ENCODE data around the gene KIF13A. TPM values are rescaled to one million over a fixed set of nuclear protein-coding genes. Genes with fewer than 3 reads are reported as not detected.
"Not testable (repeated sequence)": the region's sequence is repeated elsewhere in the genome, so short reads cannot be mapped to it uniquely, and the experiment has no call there.

KIF13A gene
- total RNA-seq, 1 donor = 25.3 TPM

DNA sequence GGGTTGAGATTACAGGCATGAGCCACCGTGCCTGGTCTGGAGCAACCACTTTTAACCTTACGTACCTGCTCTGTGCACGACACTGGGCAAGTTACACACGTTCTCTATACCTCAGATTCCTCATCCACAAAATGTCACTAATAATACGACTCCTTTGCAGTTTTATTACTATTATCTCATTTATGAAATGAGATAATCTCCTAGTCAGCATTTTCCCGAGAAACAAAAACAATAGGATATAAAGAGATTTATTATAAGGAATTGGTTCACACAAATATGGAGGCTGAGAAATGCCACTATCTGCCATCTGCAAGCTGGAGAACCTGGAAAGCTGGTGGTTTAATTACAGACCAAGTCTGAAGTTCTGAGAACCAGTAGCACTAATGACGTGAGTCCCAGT is 12.0 kb upstream of the KIF13A start:
- no peak for DNase-seq (ENCODE audit: low read depth in 2 of 3, low spot score in 2 of 3)

DNA sequence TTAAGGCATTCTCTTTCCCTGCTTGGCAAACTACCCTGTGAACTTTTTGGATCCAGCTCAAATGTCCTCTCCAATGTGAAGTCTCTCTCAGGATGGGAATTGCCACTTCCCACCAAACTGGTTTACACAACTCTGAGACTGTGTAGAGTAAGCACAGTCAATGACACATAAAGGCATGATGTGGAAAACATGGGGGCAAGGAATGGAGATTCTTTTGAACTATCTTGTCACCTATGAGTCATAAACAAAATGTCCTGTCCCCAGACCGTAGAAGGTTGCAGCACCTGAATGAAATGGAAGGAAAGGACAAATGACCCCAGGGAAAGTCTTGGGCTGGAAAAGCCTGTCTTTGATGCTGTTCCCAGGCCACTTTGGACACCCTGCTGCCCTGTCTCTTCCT is 11.0 kb upstream of the KIF13A start:
- no peak for DNase-seq (ENCODE audit: low read depth in 2 of 3, low spot score in 2 of 3)

DNA sequence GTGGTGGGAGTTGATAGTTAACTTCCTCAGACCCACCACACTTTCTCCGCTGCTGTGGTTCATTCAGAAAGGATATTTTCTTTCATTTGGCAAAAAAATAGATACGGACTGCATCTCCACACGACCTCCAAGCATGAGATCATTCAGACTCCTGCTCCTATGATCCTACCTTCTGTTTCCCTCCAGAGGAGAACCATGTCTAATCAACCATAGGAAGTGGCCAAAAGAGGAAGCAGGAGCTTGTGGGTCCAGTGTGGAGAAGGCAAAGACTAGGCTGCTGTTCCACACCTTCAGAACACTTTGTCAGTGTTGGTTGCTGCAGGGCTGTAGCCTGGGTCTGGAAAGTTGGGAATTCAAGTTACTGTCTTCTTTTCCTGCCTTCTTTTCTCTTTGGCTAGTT is 10.6 kb upstream of the KIF13A start:
- DNase-seq (ENCODE audit: low read depth in 2 of 3, low spot score in 2 of 3) = peak in 1 of 3 donors; percentile 15

DNA sequence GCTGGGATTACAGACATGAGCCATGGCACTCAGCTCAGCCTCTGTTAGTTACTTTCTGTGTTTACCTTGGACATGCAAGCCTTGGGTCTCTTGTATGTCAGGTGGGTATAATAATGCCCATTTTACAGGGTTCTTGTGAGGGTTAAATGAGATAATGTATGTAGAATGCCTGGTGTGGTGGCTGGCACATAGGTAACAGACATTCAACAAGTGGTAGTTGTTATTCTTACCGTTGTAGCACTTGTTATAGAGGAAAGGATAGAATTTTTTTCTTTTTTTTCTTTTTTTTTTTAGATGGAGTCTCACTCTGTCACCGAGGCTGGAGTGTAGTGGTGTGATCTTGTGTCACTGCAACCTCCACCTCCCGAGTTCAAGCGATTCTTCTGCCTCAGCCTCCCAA is 8.0 kb upstream of the KIF13A start:
- DNase-seq (ENCODE audit: low read depth in 2 of 3, low spot score in 2 of 3) = no peak

DNA sequence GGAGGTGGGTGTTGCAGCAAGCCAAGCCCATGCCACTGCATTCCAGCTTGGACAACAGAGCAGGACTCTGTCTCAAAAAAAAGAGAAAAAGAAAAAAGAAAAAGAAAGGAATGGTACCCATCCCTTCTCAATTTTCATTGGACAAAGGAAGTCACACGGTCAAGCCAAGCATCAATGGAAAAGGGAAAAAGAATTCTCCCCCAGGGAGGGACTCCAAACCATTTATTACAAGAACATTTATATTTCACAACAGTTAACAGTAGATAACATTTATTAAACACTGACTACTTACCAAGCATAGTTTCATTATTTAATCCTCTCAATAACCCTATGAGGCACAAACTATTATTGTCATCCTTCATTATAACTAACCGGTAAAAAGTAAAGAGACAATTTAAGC is 6.6 kb upstream of the KIF13A start:
- DNase-seq (ENCODE audit: low read depth in 2 of 3, low spot score in 2 of 3) = no peak

DNA sequence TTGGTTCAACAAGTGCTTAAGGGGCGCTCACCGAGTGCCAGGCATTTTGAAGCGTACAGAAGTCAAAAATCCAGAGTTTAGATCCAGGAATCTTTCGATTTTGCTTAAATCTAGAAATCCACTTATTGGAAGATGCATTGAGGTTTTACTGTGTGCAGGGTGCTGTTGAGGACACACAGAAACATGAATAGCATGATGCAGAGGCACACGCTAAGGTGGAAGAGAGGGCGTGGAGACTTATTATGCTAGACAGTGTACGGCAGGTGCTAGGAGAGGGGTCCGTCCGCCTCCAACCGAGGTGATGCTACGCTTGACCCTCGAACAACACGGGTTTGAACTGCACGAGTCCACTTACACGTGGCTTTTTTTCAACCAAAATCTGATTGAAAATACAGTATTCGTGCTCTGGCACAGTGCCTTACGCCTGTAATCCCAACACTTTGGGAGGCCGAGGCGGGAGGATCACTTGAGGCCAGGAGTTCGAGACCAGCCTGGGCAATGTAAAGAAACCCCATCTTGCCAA is 1.0 kb upstream of the KIF13A start:
- DNase-seq (ENCODE audit: low read depth in 2 of 3, low spot score in 2 of 3) = no peak

DNA sequence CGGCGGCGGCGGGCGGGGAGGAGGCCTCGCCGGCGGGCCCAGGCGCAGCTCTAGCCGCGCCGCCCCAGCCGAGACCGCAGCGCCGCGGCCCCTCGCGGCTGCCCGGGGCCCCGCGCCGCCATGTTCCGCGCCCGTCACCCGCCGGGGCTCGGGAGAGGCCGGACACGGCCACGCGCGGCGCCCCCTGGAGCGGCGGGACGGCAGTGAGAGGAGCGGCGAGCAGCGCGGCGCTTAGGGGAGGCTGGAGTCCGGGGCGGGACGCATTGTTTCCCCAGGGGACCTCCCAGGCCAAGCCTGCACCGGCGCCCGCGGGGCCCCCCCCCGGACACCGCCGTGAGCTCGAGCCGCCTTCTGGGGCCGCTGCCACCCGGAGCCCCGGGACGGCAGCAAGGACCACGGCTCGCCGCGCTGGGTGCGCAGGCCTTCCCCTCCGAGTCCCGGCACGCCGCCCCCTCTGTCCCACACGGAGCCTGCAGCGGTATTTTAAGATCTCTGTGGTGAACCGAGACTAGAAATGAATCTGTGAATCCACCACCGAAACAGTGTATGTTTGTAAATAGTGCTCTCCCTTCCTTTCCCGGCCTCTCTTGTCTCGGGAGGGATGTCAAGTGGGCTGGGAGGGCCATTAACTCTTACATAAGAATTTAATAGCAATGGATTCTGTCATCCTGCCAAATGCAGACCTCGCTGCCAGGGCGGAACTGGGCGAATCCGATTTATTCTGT is 424 bp upstream of the KIF13A start:
- DNase-seq (ENCODE audit: low read depth in 2 of 3, low spot score in 2 of 3) = peak in 2 of 3 donors; percentile 78 to 86

DNA sequence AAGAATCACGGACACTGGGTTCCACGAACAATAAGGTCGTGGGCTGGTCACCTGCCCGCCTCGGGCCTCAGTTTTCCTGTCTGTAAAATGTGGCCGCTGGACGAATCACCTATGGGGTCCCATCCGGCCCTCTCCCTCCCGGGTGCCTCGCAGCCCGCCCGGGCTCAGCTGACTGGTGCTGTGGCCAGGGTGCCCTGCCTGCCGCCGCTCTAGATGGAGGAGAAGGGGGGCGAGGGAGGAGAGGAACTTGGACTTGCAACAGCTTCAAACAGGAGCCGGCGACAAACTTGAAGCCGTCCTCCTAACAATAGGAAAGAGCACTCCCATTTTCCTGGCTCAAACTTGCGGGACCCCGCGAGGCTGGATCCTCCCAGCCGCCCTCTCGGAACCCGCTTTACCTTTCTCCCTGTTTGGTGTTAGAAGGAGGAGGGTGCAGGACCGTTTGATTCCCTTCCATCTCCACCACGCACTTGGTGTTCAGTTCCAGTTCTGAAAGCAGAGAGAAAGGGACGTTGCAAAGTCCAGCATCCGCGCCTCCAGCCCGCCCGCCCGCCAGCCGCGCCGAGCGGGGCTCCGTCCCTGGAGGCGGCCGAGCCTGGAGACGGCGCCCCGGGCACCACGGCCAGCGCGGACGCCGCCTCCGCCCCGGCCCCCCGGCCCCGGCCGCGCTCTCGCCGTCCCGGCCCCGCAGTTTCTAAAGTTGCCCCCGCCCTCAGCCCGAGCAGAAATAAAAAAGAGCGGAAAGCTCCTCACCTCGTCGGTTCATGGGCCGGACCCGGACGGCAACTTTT is 584 bp downstream of the KIF13A start:
- DNase-seq (ENCODE audit: low read depth in 2 of 3, low spot score in 2 of 3) = peak in 2 of 3 donors; percentile 46 to 68

DNA sequence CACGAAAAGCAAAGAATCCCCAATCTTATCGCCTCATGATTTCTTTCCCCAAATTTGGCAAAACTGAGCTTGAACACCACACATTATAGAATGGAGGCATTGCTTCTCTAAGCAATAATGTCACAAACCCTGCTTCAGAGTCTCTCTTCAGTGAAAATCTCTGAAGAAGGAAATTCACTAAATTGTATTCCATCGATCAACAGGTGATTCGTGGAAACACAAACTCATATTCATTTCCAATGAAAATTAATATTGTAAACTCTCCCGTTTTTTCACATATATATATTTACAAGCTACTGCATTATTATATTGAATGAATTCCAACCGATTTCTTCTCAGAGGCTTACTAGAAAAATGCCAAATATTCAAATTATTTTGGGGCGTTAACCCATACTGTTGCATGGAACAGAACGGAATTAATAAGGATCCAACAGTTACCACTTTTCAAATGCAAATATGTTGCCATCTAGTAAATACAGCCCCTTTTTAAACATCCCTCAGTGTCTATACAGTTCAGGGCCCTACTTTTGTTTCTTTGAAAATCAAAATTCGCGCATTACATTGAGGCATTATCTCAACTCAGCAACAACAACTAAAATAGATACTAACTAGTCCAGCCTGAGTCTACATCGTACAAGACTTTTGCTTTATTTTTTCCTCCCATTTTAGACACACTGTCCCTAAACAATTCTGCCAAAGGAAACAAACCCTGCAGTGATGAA is 1.3 kb downstream of the KIF13A start:
- DNase-seq (ENCODE audit: low read depth in 2 of 3, low spot score in 2 of 3) = no peak

DNA sequence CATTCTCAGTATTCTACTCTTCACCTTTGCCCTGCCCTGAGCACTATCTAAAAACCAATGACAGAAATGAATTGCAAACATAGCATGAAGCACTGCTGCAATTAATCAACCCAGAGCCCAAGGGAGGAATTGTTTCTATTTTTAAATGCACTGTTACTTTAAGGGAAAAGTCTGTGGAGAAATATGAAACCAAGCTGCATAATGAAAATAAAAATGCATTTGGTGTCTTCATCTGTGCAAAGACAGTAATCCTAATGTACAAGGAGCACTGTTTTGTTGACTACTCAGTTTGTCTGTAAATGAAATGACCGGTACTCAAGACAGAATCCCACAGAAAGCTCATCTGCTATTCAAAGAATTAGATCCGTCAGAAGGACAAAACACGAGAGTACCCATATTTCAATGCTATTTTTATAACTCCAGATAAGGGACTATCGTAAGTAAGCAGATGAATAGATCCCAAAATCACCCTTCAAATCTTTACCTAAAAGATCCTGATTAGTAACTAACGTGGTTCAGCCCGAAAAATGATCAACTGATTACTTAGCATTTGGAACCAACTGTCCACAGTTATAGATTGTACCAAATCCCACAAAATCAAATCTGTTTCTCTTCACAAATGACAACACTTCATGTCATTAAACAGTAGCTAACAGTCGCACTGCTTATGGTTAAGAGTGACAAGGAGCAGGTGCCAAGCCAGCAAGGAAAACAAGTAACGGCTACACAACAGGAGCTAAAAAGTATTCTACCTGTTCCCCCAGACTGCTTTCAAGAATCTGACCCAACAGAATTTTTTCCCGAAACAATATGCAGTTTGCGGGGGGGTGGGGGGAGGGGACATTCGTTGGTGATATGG is 2.4 kb downstream of the KIF13A start:
- DNase-seq (ENCODE audit: low read depth in 2 of 3, low spot score in 2 of 3) = no peak

DNA sequence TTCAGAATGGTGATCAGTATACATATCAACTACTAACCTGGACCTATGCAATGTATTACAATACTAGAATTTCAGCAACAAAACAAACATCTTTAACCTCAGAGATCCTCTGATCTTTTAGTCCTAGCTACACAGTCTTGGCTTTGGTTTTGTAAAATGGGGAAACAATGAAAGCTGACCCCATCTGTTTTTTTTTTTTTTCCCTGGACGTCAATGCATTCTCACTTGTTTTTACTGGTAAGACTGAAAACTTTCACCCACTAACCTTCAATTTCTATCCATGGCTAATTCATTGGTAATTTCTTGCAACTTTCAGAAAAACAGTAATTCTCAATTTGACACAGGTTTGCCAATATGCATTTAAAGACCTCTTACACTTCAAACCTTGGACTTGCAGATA is 3.0 kb downstream of the KIF13A start:
- no peak for DNase-seq (ENCODE audit: low read depth in 2 of 3, low spot score in 2 of 3)

DNA sequence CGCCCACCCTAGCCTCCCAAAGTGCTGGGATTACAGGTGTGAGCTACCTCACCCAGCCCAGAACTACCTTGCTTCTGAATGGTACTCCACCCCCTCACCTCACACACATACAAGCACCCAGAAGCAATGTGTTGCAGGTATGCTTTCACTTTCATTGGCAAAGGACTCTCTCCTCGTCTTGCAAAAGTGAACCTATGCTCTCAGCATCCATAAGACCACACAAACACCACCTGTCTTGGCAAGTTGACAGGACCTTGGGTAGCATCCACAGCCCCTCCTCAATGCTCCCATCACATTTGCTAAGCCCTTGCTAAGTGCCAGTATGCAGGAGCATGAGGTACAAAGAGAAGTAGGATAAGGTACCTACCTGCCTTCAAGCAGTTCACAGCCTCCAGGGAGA is 3.7 kb downstream of the KIF13A start:
- peak in 1 of 3 donors; percentile 22 for DNase-seq (ENCODE audit: low read depth in 2 of 3, low spot score in 2 of 3)

DNA sequence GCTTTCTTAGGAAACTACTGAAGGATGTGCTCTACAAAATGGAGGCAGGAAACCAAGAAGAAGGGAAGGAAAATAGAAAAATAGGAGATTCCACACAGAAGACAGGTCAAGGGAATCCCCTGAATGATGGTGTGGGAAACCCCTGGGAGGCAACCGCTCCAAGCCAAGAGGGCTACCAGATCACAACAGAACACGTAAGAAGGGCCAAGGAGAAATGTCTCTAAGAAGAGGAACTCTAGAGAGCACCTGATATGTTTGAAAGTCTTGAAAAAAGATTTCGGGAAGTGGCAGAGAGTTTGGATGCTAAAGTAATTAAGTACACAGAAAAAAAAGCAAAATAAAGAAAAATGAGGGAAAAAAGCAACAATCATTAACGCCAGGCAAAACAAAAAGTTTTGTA is 7.1 kb downstream of the KIF13A start:
- peak in 1 of 3 donors; percentile 31 for DNase-seq (ENCODE audit: low read depth in 2 of 3, low spot score in 2 of 3)

DNA sequence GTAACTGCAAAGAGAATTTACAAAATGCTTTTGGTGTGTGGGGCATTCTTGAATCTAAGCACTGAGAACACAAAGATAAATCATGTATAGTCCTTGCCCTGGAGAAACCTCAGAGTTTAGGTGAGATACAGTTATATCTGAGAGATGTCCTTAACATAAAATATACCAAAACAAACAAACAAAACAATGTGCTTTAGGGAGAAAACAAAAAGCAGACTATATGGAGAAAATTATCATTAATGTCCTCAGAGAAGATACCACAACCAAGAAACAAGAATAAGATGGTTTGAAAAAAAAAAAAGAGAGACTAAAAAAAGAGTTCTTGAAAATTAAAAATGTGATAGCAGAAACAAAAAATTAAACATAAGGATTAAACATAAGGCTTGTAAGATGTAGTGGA is 8.0 kb downstream of the KIF13A start:
- no peak for DNase-seq (ENCODE audit: low read depth in 2 of 3, low spot score in 2 of 3)

DNA sequence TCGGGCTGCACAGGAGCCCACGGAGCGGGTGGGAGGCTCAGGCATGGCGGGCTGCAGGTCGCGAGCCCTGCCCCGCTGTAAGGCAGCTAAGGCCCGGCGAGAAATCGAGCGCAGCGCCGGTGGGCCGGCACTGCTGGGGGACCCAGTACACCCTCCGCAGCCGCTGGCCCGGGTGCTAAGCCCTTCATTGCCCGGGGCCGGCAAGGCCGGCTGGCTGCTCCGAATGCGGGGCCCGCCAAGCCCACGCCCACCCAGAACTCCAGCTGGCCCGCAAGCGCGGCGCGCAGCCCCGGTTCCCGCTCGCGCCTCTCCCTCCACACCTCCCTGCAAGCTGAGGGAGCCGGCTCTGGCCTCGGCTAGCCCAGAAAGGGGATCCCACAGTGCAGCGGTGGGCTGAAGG is 11.2 kb downstream of the KIF13A start:
- not testable (repeated sequence) for DNase-seq (ENCODE audit: low read depth in 2 of 3, low spot score in 2 of 3)

DNA sequence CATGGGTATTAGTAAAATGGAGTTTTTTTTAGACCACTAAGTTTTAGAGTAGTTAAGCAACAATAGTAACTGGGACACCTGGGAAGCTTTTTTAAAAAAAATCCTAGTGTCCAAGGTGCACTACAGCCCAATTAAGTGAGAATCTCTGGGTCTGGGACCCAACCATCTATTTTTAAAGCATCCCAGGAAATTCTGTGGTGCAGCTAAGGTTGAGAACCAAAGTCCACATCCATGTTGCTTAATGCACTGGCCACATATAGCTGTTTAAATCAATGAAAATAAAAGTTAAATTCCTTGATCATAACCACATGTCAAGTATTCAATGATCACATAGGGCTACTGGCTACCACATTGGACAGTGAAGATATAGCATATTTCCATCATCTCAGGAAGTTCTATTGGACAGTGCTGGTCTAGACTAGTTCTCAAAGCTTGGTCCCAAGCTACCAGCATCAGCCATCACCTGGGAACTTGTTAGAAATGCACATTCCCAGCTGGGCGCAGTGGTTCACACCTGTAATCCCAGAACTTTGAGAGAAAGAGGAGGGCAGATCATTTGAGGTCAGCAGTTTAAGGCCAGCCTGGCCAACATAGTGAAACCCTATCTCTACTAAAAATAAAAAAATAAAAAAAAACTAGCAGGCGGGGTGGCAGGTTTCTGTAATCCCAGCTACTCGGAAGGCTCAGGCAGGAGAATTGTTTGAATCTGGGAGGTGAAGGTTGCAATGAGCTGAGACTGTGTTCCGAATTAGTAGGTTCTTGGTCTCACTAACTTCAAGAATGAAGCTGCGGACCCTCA is 12.7 kb downstream of the KIF13A start:
- no peak for DNase-seq (ENCODE audit: low read depth in 2 of 3, low spot score in 2 of 3)

DNA sequence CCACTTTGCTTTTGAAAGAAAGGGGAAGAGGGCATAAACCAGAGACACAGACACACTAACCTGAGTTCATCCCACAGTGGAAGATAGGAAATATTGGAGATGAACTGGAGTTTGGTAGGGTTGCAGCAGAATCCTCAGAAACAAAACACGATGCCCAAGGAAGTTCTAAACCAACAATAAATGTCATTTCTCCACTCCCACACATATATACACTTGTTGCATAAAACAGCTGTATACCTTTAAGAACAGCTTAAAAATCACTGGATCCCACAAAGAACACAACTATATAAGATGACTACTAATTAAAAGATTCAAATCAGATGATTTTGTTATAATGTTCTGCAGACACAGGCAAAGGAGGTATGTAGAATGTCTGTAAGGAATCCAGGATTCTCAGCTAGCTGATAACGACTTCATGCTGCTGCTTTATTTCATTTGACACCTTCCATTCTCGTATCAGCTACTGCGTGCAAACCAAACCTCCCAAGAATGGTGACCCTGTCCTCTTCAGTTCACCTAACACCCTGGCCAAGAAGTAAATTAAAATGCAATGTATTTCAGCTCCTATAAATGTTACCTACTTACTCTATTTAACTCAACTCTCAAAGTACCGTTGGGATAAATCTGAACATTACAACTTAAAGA is 14.3 kb downstream of the KIF13A start:
- DNase-seq (ENCODE audit: low read depth in 2 of 3, low spot score in 2 of 3) = no peak

DNA sequence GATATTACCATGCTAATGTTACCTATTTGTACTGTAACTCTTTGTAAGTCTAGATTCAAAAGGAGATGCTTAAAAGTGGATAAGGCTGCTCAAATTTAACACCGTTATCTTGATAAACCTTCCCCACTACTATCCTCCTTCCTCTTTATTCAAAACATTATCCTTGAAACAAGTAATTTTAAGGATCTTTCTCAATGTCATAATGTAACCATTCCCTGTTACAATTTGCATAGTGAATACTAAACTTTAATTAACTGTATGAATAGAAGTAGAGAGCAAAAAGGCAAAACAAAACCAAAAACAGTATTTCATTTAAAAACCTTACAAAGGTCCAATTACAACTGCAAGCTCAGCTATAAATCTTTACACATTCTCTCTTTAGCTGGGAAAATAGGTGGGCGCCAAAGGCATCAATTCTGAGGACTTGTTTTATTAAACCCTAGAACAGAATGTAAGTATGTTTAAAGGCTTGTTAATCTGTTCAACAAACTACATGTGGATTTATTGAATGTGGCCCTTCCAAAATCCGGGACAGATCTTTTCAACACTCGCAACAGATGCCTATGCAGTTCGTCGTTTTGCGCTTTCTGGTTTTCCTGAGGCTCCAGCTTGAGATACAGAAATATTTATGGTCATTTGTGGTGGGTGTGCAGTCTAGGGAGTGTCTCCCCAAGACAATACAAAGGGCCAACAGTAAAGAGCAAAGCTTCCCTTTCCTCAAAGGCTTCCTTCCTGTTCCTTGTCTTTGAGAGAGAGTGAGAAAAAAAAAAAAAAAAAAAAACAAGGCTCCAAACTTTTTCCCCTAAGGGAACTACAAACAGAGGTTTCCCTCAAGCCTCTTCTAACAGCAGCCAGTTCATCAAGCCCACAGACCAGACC is 15.1 kb downstream of the KIF13A start:
- no peak for DNase-seq (ENCODE audit: low read depth in 2 of 3, low spot score in 2 of 3)
